DND-41 (cell line): ENCODE results near the gene P4HB.

Source experiments
- ATAC-seq: fragments of 200-7000 bp; cut with Tn5 transposase; 3 replicates; pipeline ENCODE4 v1.9.1; 2021; ENCODE audit warnings: low read depth; ENCODE audit not compliant: insufficient read depth
- DNase-seq: peaks from one replicate; pipeline ENCODE4 v3.0.0-alpha.2; 2020
- H2AFZ ChIP-seq: 2 replicates; pipeline ENCODE4 v1.6.0; 2012; ENCODE audit warnings: low read depth, low read length
- H3K27ac ChIP-seq: 2 replicates; pipeline ENCODE4 v1.5.1; 2012; ENCODE audit warnings: low read length, inconsistent platforms
- H3K27me3 ChIP-seq: fragments of 200-600 bp; sonication (generic); 2 replicates; pipeline ENCODE4 v1.6.0; 2012; ENCODE audit warnings: low read length, mild to moderate bottlenecking, inconsistent platforms; ENCODE audit not compliant: insufficient read depth, poor library complexity
- H3K36me3 ChIP-seq: 2 replicates; pipeline ENCODE4 v1.5.1; 2012; ENCODE audit warnings: low read length, inconsistent platforms; ENCODE audit not compliant: insufficient read depth
- H3K4me1 ChIP-seq: 2 replicates; pipeline ENCODE4 v1.5.1; 2012; ENCODE audit warnings: mild to moderate bottlenecking, low read length; ENCODE audit not compliant: insufficient read depth
- H3K4me2 ChIP-seq: 2 replicates; pipeline ENCODE4 v1.6.0; 2012; ENCODE audit warnings: mild to moderate bottlenecking, moderate library complexity, low read length, inconsistent platforms; ENCODE audit not compliant: insufficient read depth
- H3K4me3 ChIP-seq, 2 experiments: fragments of 200-600 bp in 1 of 2; shearing (Covaris generic) in 1 of 2; 2 replicates each; pipeline ENCODE4 v1.5.1; 2012 to 2016; ENCODE audit warnings: inconsistent platforms in 2 of 2, low read length in 2 of 2, mild to moderate bottlenecking in 2 of 2, low read depth in 1 of 2, moderate library complexity in 1 of 2
- H3K79me2 ChIP-seq: 2 replicates; pipeline ENCODE4 v1.6.0; 2012; ENCODE audit warnings: low read length, inconsistent platforms; ENCODE audit not compliant: insufficient read depth
- H3K9ac ChIP-seq: 2 replicates; pipeline ENCODE4 v1.6.0; 2012; ENCODE audit warnings: low read depth, mild to moderate bottlenecking, inconsistent platforms, low read length, moderate library complexity
- H3K9me3 ChIP-seq: 2 replicates; pipeline ENCODE4 v1.5.1; 2012; ENCODE audit warnings: low read length, moderate library complexity, mild to moderate bottlenecking, inconsistent platforms; ENCODE audit not compliant: insufficient read depth, severe bottlenecking
- H4K20me1 ChIP-seq: 2 replicates; pipeline ENCODE4 v1.6.0; 2012; ENCODE audit warnings: low read length; ENCODE audit not compliant: insufficient read depth
- CTCF ChIP-seq: IDR thresholded peaks from 2 replicates; pipeline ENCODE4 v1.5.1; 2012; ENCODE audit warnings: borderline replicate concordance, low read length, moderate library complexity, mild to moderate bottlenecking; ENCODE audit not compliant: poor library complexity, severe bottlenecking; ENCODE audit errors: extremely low read depth
- EZH2 ChIP-seq: IDR thresholded peaks from 3 replicates; pipeline ENCODE4 v1.6.1; 2012; ENCODE audit warnings: borderline replicate concordance, low read depth, mild to moderate bottlenecking, moderate library complexity, low read length, inconsistent platforms; ENCODE audit not compliant: severe bottlenecking

Gene P4HB

DNA sequence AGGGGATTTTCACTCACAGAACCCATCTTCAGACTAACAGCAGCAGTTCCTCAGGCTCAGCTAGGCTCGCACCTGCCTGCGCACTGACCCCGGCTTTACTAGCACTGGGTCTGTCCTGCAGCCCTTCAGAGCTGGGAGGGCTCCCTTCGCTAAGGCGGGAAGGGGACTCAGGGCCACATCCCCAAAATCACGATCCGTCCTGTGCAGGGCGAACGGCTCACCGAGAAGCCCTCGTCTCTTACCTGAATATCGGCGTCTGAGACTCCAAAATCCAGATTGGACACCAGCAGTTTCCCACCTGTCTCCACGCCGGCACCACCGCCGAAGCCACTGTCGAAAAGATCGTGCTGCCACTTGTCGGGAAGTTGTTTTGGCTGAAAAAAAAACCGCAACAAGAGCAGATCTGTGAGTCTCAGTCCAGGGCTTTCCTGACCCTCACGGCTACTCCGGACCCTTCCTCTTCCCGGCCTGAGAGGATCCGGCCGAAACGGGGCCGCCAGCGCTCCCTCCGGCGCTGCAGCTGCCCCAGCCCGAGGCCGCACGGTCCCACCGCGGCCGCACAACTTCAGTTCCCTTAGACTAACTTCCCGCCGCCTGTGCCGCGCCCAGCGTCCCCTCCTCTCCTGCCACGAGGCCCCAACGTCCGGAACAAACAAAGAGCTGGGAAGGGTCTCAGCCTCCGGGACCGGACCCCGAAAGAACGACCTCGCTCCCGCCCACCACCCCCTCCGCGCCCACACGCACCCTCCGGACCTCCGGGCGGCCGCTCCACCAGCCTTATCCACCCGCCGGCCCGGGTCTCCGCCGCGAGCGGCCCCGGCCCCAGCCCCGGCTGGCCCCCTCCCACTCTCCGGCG lies 30.3 kb upstream of the P4HB start:
- peak overlapping the region; percentile 97 for H3K9ac ChIP-seq
- H3K4me3 ChIP-seq, result peak overlapping the region; percentile 86 to 100
- peak overlapping the region; percentile 93 for H3K27ac ChIP-seq
- peak overlapping the region; percentile 94 for H3K4me2 ChIP-seq
- ATAC-seq (no peak), DNase-seq (peak; percentile 52)
- H4K20me1 ChIP-seq, result peaks cover 51% of the 10 kb centered on the region
- TF ChIP-seq CTCF, result no peak
- no peak for TF ChIP-seq EZH2
- H2AFZ ChIP-seq, result no peak overlapping the region
- H3K36me3 ChIP-seq, result peaks cover 73% of the 10 kb centered on the region
- peaks cover 56% of the 10 kb centered on the region for H3K4me1 ChIP-seq
- no peaks in the 10 kb centered on the region for H3K9me3 ChIP-seq
- H3K79me2 ChIP-seq, result peaks cover 91% of the 10 kb centered on the region
- no peaks in the 10 kb centered on the region for H3K27me3 ChIP-seq

DNA sequence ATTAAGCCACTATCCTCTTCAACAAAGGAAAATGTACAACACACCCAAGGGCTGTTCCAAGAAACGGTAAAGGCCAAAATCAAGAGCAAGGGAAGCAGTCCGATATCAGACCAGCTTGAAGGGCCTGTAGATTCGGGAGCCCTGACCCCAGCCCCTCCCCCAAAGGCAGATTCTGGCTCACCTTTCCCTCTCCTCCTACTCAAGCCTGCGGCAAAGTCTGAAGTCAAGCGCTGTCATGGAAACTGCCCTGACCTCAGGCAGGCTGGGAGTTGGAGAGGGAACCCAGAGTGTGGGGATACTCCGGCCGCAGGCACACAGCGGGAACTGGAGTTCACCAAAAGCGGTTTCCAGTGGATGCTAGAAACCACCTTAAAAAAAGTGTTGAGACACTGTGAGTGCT lies 29.3 kb upstream of the P4HB start:
- no peaks in the 10 kb centered on the region for H3K27me3 ChIP-seq
- H3K9me3 ChIP-seq, result no peaks in the 10 kb centered on the region
- TF ChIP-seq CTCF (no peak), EZH2 (no peak)
- H3K9ac ChIP-seq, result peak overlapping the region; percentile 97
- H3K4me1 ChIP-seq, result peaks cover 56% of the 10 kb centered on the region
- peaks cover 59% of the 10 kb centered on the region for H4K20me1 ChIP-seq
- H3K4me2 ChIP-seq, result peak overlapping the region; percentile 94
- H2AFZ ChIP-seq, result no peak overlapping the region
- peak overlapping the region; percentile 86 to 100; a peak in 3 of 4 replicates for H3K4me3 ChIP-seq
- peaks cover 93% of the 10 kb centered on the region for H3K79me2 ChIP-seq
- H3K36me3 ChIP-seq, result peaks cover 75% of the 10 kb centered on the region
- DNase-seq (no peak), ATAC-seq (no peak)
- H3K27ac ChIP-seq, result peak overlapping the region; percentile 93

GRCh38 chr17:81888988-81889595 lies 28.8 kb upstream of the P4HB start:
- no peak overlapping the region for H2AFZ ChIP-seq
- no peaks in the 10 kb centered on the region for H3K27me3 ChIP-seq
- DNase-seq (no peak), ATAC-seq (no peak)
- H3K4me2 ChIP-seq, result peak overlapping the region; percentile 94
- H3K79me2 ChIP-seq, result peaks cover 93% of the 10 kb centered on the region
- peak overlapping the region in 1 of 2 experiments; percentile 86; a peak in 2 of 4 replicates for H3K4me3 ChIP-seq
- H3K9me3 ChIP-seq, result no peaks in the 10 kb centered on the region
- peak overlapping the region; percentile 93; the same call in 1 of the 2 replicates for H3K27ac ChIP-seq
- peaks cover 64% of the 10 kb centered on the region for H4K20me1 ChIP-seq
- peak overlapping the region; percentile 97 for H3K9ac ChIP-seq
- H3K36me3 ChIP-seq, result peaks cover 75% of the 10 kb centered on the region
- no peak for TF ChIP-seq CTCF
- TF ChIP-seq EZH2, result no peak
- H3K4me1 ChIP-seq, result peaks cover 52% of the 10 kb centered on the region
